Kasumi-1 (cell line): ENCODE measurements around the gene CIZ1.

ENCODE experiments used
- DNase-seq, 2 experiments: peaks; one replicate each; lab custom pipeline; 2025; lab: John Stamatoyannopoulos, UW

Gene CIZ1

GRCh38 chr9:128213746-128214497 is 22.6 kb upstream of the CIZ1 start:
- DNase-seq = no peak

- no peak for DNase-seq
Measured at GRCh38 chr9:128211981-128212281, 20.6 kb upstream of the CIZ1 start.

- no peak for DNase-seq
Measured at GRCh38 chr9:128211186-128211980, 20.0 kb upstream of the CIZ1 start.

- DNase-seq = no peak
Measured at GRCh38 chr9:128208946-128209669, 17.7 kb upstream of the CIZ1 start.

- no peak for DNase-seq
Measured at GRCh38 chr9:128208386-128208785, 17.0 kb upstream of the CIZ1 start.

- DNase-seq = peak in 1 of 2 experiments; percentile 9
Measured at GRCh38 chr9:128206916-128207910, 15.8 kb upstream of the CIZ1 start.

GRCh38 chr9:128206484-128206883 is 15.1 kb upstream of the CIZ1 start:
- no peak for DNase-seq

- no peak for DNase-seq
Measured at GRCh38 chr9:128205296-128205944, 14.0 kb upstream of the CIZ1 start.

- no peak for DNase-seq
Measured at GRCh38 chr9:128204858-128205257, 13.5 kb upstream of the CIZ1 start.

GRCh38 chr9:128203707-128204551 is 12.6 kb upstream of the CIZ1 start:
- DNase-seq = peak; percentile 37 to 51

- peak; percentile 55 to 61 for DNase-seq
Measured at GRCh38 chr9:128203024-128203706, 11.8 kb upstream of the CIZ1 start, which contains the start of gene DNM1. DNM1 (plus strand) TSS chr9:128203379; CDS start chr9:128203471, 92 bp downstream.

- peak in 1 of 2 experiments; percentile 61 for DNase-seq
Measured at GRCh38 chr9:128202648-128203023, 11.3 kb upstream of the CIZ1 start.

- no peak for DNase-seq
Measured at GRCh38 chr9:128201441-128202369, 10.3 kb upstream of the CIZ1 start.

GRCh38 chr9:128193469-128194096 is 2.2 kb upstream of the CIZ1 start:
- no peak for DNase-seq

- no peak for DNase-seq
Measured at GRCh38 chr9:128192601-128193371, 1.4 kb upstream of the CIZ1 start.

GRCh38 chr9:128190516-128191405 is 611 bp downstream of the CIZ1 start:
- DNase-seq = peak in 1 of 2 experiments; percentile 11
